GM12801 (cell line): Measurements from ENCODE around the gene JDP2.

Source experiments
- CTCF ChIP-seq: IDR thresholded peaks from one replicate; pipeline ENCODE4 v1.5.1; 2011; ENCODE audit warnings: control low read depth; ENCODE audit not compliant: insufficient read length; ENCODE audit errors: extremely low read depth

The JDP2 gene

DNA sequence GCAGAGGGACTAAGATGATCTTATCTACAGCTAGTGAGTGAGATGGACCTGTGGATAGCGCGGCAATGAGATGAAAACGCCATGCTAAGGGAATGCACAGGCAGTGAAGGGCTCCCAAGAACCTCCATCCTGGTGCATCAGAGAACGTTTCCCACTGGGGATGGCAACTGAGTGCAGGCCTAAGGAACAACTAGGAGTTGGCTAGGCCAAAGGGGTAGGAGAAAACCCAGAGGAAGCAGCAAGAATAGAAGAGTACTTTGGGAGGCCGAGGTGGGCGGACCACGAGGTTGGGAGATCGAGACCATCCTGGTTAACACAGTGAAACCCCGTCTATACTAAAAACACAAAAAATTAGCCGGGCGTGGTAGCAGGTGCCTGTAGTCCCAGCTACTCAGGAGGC, 69.9 kb downstream of the JDP2 start:
- TF ChIP-seq CTCF = no peak

- no peak for TF ChIP-seq CTCF
Observed at GRCh38 chr14:75499084-75499875, 71.5 kb downstream of the JDP2 start.

GRCh38 chr14:75501080-75501479, 73.3 kb downstream of the JDP2 start:
- no peak for TF ChIP-seq CTCF

DNA sequence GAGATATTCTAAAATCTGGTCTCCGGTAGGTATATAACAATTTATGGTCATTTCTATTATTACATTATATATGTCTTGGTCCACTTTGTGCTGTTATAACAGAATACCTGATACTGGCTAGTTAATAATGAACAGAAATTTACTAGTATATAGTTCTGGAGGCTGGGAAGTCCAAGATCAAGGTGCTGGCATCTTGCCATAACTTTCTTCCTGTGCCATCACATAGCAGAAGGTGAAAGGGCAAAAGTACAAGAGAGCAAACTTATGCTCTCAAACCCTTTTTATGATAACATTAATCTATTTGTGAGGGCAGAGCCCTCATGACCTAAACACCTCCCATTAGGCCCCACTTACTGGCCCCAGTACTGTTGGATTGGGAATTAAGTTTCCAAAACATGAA, 76.6 kb downstream of the JDP2 start:
- TF ChIP-seq CTCF = no peak

DNA sequence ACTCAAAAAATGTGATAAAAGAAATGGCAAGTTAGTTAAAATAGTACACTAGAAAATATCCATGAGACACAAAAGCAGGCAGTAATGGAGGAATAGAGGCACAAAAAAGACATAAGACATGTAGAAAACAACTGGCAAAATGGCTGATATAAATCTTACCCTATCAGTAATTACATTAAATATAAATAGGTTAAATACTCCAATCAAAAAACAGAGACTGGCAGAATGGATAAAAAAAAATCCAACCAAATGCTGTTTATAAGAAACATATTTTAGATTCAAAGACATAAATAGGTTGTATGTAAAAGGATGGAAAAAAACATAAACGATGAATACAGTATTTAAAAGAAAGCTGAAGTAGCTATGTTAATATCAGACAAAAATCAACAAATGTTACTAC, 79.1 kb downstream of the JDP2 start:
- TF ChIP-seq CTCF = no peak

DNA sequence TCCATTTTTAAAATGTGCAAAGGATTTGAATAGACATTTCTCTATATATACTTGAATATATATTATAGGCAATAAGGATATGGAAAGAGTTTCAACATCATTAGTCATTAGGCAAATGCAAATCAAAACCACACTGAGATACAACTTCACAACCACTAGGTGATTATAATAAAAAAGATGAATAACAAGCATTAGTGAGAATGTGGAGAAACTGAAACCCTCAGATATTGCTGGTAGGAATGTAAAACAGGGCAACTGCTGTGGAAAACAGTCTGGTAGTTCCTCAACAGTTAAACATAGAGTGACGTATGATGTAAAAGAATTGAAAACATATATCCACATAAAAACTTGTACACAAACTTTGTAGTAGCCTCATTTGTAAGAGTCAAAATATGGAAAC, 82.7 kb downstream of the JDP2 start:
- no peak for TF ChIP-seq CTCF

- no peak for TF ChIP-seq CTCF
Observed at GRCh38 chr14:75511201-75511600, 83.4 kb downstream of the JDP2 start.
